Ishikawa (cell line): ENCODE results near the gene CELF2.

Experiments used
- CEBPB ChIP-seq: IDR thresholded peaks from 2 replicates; pipeline ENCODE4 v1.6.1; 2012
- CREB1 ChIP-seq: IDR thresholded peaks from 2 replicates; pipeline ENCODE4 v1.6.1; 2012; ENCODE audit warnings: low read depth
- EGR1 ChIP-seq: IDR thresholded peaks from 2 replicates; pipeline ENCODE4 v1.6.1; 2012
- EP300 ChIP-seq: IDR thresholded peaks from 2 replicates; pipeline ENCODE4 v1.6.1; 2012; ENCODE audit warnings: borderline replicate concordance
- FOXM1 ChIP-seq: IDR thresholded peaks from 2 replicates; pipeline ENCODE4 v1.6.1; 2012; ENCODE audit warnings: low read depth, borderline replicate concordance
- NFIC ChIP-seq: IDR thresholded peaks from 2 replicates; pipeline ENCODE4 v1.6.1; 2012
- RAD21 ChIP-seq: IDR thresholded peaks from 2 replicates; pipeline ENCODE4 v1.6.1; 2012; ENCODE audit warnings: low read depth
- TAF1 ChIP-seq: IDR thresholded peaks from 2 replicates; pipeline ENCODE4 v1.6.1; 2012; ENCODE audit warnings: low read depth, mild to moderate bottlenecking
- TCF12 ChIP-seq: IDR thresholded peaks from 2 replicates; pipeline ENCODE4 v1.6.1; 2012; ENCODE audit warnings: low read depth
- TEAD4 ChIP-seq: IDR thresholded peaks from 2 replicates; pipeline ENCODE4 v1.6.1; 2012
- YY1 ChIP-seq: IDR thresholded peaks from 2 replicates; pipeline ENCODE4 v1.6.1; 2012; ENCODE audit warnings: low read depth
- ZBTB7A ChIP-seq: IDR thresholded peaks from 2 replicates; pipeline ENCODE4 v1.6.1; 2012; ENCODE audit warnings: low read depth
- TF ChIP-seq, protein P1 (sequence below): IDR thresholded peaks from 2 replicates; pipeline ENCODE4 v1.6.1; 2012
- TF ChIP-seq, protein P2 (sequence below): IDR thresholded peaks from 2 replicates; pipeline ENCODE4 v1.6.1; 2012; ENCODE audit warnings: low read depth, mild to moderate bottlenecking
- TF ChIP-seq, protein P3 (sequence below): IDR thresholded peaks from 2 replicates; pipeline ENCODE4 v1.6.1; 2012

CELF2 gene

DNA sequence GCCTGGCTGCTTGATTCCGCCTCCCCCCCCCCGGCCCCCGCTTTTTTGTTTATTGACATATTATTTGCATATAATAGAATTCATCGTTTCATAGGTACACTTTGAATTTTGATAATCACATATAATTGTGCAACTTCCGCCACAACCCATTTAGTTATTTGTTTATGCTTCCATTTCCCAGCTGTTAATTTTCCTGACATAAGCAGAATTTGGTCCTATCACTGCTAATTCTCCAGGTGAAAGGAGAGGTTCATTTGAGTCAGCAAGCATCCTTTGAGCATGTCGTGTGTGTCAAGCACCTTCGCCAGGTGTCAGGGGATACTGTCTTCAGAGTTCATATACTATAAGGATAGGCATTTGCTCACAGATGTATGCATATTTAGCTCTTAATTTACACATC is 102.2 kb downstream of the CELF2 start:
- TF ChIP-seq TEAD4 (no peak), EGR1 (no peak), RAD21 (no peak), TAF1 (no peak), FOXM1 (no peak), NFIC (no peak), EP300 (no peak), ZBTB7A (no peak), TCF12 (no peak), CEBPB (no peak), CREB1 (no peak), YY1 (no peak)
- TF ChIP-seq, protein P1, sequence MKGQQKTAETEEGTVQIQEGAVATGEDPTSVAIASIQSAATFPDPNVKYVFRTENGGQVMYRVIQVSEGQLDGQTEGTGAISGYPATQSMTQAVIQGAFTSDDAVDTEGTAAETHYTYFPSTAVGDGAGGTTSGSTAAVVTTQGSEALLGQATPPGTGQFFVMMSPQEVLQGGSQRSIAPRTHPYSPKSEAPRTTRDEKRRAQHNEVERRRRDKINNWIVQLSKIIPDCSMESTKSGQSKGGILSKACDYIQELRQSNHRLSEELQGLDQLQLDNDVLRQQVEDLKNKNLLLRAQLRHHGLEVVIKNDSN, result no peak
- TF ChIP-seq, protein P2, sequence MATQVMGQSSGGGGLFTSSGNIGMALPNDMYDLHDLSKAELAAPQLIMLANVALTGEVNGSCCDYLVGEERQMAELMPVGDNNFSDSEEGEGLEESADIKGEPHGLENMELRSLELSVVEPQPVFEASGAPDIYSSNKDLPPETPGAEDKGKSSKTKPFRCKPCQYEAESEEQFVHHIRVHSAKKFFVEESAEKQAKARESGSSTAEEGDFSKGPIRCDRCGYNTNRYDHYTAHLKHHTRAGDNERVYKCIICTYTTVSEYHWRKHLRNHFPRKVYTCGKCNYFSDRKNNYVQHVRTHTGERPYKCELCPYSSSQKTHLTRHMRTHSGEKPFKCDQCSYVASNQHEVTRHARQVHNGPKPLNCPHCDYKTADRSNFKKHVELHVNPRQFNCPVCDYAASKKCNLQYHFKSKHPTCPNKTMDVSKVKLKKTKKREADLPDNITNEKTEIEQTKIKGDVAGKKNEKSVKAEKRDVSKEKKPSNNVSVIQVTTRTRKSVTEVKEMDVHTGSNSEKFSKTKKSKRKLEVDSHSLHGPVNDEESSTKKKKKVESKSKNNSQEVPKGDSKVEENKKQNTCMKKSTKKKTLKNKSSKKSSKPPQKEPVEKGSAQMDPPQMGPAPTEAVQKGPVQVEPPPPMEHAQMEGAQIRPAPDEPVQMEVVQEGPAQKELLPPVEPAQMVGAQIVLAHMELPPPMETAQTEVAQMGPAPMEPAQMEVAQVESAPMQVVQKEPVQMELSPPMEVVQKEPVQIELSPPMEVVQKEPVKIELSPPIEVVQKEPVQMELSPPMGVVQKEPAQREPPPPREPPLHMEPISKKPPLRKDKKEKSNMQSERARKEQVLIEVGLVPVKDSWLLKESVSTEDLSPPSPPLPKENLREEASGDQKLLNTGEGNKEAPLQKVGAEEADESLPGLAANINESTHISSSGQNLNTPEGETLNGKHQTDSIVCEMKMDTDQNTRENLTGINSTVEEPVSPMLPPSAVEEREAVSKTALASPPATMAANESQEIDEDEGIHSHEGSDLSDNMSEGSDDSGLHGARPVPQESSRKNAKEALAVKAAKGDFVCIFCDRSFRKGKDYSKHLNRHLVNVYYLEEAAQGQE, result no peak
- TF ChIP-seq, protein P3, sequence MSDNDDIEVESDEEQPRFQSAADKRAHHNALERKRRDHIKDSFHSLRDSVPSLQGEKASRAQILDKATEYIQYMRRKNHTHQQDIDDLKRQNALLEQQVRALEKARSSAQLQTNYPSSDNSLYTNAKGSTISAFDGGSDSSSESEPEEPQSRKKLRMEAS, result no peak

DNA sequence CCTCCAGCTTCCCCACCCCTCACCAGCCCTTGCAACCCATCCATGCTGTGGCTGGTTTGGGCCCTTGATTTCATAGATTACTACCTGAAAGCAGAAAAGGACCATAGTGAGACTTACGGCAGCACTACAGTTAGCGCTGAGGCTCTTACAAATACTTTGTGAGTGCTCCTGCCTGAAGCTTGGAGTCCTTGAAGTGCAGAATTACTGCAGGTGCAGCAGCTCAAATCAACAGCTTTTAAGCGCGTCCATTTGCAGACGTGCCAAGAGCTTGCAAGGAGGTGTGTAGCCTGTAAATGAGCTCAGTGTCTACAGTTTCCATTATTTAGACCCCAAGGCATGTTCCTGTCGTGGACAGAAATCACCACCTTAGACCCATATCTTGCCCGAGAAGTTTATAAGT is 103.0 kb downstream of the CELF2 start:
- no peak for TF ChIP-seq EP300
- TF ChIP-seq FOXM1, result no peak
- TF ChIP-seq CEBPB, result no peak
- no peak for TF ChIP-seq TEAD4
- TF ChIP-seq TCF12, result no peak
- TF ChIP-seq, protein P3, result no peak
- no peak for TF ChIP-seq NFIC
- no peak for TF ChIP-seq CREB1
- TF ChIP-seq TAF1, result no peak
- TF ChIP-seq EGR1, result no peak
- TF ChIP-seq, protein P2, result no peak
- no peak for TF ChIP-seq RAD21
- TF ChIP-seq ZBTB7A, result no peak

DNA sequence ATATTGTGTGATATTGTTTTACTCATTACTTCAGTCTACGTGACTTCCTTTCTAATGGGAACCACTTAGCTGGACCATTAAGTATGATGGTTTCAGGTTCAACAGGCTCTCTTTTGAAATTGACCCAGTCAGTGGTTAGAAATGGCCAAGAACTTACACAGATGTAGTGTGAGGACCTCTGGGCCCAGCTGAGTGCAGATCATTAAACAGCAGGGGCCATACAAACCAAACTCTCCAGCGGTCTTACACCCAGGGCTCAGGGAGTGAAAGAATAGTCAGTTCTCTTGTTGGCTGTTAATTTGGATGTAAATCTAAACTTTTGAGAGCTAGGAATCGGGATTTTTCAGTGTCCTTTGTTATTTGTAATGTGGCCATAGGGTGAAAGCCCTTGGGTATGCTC is 107.3 kb downstream of the CELF2 start:
- no peak for TF ChIP-seq TAF1
- no peak for TF ChIP-seq EP300
- no peak for TF ChIP-seq FOXM1
- TF ChIP-seq TEAD4, result no peak
- TF ChIP-seq YY1, result no peak
- TF ChIP-seq, protein P1, result no peak
- TF ChIP-seq, protein P2, result no peak
- no peak for TF ChIP-seq CREB1
- no peak for TF ChIP-seq RAD21

DNA sequence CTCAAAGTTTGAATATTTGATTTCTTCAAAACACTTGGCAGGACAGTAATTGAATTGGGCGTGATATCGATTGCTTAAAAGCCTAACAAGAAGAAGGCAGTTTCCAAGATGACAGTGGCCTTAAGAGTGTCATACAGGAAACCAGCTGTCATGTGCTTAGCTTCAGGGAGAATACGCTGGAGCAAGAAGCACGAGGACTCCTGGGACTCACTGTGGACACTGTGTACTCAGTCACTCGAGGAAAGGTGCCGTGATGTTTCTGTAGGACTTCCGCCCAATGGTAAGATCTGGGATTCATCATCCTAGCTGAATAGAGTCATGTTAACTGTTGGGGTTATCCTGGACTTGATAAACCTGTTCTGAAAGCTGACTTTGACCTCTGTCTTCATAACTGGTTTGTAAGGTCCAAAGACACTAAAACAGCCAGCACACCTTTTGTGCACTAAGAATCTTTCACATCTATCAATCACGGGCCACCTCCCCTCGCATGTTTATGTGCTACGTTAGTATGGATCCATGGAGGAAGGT is 113.5 kb downstream of the CELF2 start:
- no peak for TF ChIP-seq RAD21
- TF ChIP-seq, protein P2, result no peak
- TF ChIP-seq CEBPB, result no peak
- no peak for TF ChIP-seq NFIC
